ENCODE results near the gene ONECUT3. TPM values are rescaled to one million over a fixed set of nuclear protein-coding genes. Genes with fewer than 3 reads are reported as not detected.

The ONECUT3 gene
- total and polyA plus RNA-seq, 9 of the 15 experiments (the other 6 are each of a cell fraction or from before 2014, with no cell fraction given), result not detected

DNA sequence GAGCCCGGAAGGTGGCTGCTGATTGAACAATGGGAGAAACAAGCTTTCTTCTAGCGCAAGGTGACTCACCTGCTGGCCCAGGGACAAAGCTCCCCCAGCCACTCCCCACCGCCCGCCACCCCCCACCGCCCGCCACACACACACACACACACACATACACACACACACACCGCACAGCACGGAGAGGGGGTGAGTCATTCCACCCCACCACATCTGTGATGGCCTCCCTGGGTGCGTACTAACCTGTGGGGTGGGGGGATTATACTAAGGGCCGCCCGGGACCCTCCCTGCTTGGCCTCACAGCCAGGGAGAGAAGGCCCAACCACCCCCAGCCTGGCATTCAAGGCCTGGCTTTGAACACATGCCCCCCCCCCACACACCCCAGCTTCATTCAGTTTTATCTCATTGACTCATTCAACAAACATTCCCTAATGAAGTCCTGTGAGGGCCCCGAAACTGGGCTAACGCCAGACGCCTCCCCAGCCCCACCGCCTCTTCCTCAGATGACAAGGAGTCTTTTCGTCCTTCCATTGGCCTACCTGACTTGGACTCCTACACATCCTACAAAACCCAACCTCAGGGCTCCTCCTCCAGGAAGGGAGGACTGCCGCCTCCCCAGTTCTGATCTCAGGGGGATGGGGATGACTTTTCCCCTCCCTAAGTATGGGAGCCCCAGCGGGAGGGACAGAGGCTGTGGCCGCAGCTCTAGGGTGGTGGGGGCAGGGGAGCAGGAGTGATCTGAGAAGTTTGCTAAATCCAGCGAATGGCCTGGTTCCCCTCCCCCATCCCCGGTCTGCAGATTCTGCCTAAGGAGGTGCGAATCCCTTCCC lies 5.8 kb upstream of the ONECUT3 start (continued):
- TF ChIP-seq, protein P1, sequence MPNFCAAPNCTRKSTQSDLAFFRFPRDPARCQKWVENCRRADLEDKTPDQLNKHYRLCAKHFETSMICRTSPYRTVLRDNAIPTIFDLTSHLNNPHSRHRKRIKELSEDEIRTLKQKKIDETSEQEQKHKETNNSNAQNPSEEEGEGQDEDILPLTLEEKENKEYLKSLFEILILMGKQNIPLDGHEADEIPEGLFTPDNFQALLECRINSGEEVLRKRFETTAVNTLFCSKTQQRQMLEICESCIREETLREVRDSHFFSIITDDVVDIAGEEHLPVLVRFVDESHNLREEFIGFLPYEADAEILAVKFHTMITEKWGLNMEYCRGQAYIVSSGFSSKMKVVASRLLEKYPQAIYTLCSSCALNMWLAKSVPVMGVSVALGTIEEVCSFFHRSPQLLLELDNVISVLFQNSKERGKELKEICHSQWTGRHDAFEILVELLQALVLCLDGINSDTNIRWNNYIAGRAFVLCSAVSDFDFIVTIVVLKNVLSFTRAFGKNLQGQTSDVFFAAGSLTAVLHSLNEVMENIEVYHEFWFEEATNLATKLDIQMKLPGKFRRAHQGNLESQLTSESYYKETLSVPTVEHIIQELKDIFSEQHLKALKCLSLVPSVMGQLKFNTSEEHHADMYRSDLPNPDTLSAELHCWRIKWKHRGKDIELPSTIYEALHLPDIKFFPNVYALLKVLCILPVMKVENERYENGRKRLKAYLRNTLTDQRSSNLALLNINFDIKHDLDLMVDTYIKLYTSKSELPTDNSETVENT (CRISPR knock-in tag; IDR thresholded peaks at IDR 0.05), result no peak
- TF ChIP-seq MIER1 (IDR thresholded peaks at IDR 0.05; ENCODE audit: low read depth) (no peak), SMAD3 (CRISPR knock-in tag; conservative IDR thresholded peaks at IDR 0.05) (no peak), TCFL5 (CRISPR knock-in tag; conservative IDR thresholded peaks at IDR 0.05) (no peak), PATZ1 (CRISPR knock-in tag; IDR thresholded peaks at IDR 0.05; ENCODE audit: borderline replicate concordance) (no peak), RAD51 (IDR thresholded peaks at IDR 0.05; ENCODE audit: borderline replicate concordance, low read depth) (no peak), HDAC1 (IDR thresholded peaks at IDR 0.05) (no peak; a peak in 1 of 4 replicates), GATAD2B (IDR thresholded peaks at IDR 0.05; ENCODE audit: borderline replicate concordance) (peak; percentile 42; the same call in 1 of the 2 replicates), ZC3H4 (CRISPR knock-in tag; IDR thresholded peaks at IDR 0.05; ENCODE audit: borderline replicate concordance) (no peak), PURB (CRISPR knock-in tag; IDR thresholded peaks at IDR 0.05; ENCODE audit: low read depth) (no peak), STAG1 (CRISPR knock-in tag; IDR thresholded peaks at IDR 0.05; ENCODE audit: borderline replicate concordance) (no peak)
- TF ChIP-seq, protein P2, sequence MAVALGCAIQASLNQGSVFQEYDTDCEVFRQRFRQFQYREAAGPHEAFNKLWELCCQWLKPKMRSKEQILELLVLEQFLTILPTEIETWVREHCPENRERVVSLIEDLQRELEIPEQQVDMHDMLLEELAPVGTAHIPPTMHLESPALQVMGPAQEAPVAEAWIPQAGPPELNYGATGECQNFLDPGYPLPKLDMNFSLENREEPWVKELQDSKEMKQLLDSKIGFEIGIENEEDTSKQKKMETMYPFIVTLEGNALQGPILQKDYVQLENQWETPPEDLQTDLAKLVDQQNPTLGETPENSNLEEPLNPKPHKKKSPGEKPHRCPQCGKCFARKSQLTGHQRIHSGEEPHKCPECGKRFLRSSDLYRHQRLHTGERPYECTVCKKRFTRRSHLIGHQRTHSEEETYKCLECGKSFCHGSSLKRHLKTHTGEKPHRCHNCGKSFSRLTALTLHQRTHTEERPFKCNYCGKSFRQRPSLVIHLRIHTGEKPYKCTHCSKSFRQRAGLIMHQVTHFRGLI (CRISPR knock-in tag; IDR thresholded peaks at IDR 0.05), result no peak
